AG09309 (cell line): ENCODE data around the gene DNA2.

Experiments
- DNase-seq: peaks from one replicate; pipeline ENCODE4 v3.0.0-alpha.2; 2010; ENCODE audit warnings: low read depth
- H3K4me3 ChIP-seq: 2 replicates; pipeline ENCODE4 v1.5.1; 2011; ENCODE audit warnings: mild to moderate bottlenecking, low read depth, low read length, moderate library complexity; ENCODE audit not compliant: control insufficient read depth
- CTCF ChIP-seq: IDR thresholded peaks from 2 replicates; pipeline ENCODE4 v1.5.1; 2011; ENCODE audit warnings: mild to moderate bottlenecking, low read depth, low read length, inconsistent platforms; ENCODE audit not compliant: insufficient read depth, control insufficient read depth; ENCODE audit errors: missing control alignments

DNA2 gene

GRCh38 chr10:68501691-68502090 lies 29.9 kb upstream of the DNA2 start:
- H3K4me3 ChIP-seq: no peak overlapping the region
- TF ChIP-seq CTCF: no peak

GRCh38 chr10:68499544-68499943 lies 27.8 kb upstream of the DNA2 start:
- DNase-seq: no peak
- TF ChIP-seq CTCF: no peak
- H3K4me3 ChIP-seq: no peak overlapping the region

More at GRCh38 chr10:68501691-68502090, 29.9 kb upstream of the DNA2 start:
- no peak for DNase-seq

- DNase-seq: no peak
- no peak overlapping the region for H3K4me3 ChIP-seq
- TF ChIP-seq CTCF: no peak
Observed at GRCh38 chr10:68496072-68496471, 24.3 kb upstream of the DNA2 start.

GRCh38 chr10:68492118-68492517 lies 20.3 kb upstream of the DNA2 start:
- TF ChIP-seq CTCF: no peak
- DNase-seq: no peak

GRCh38 chr10:68489919-68490318 lies 18.1 kb upstream of the DNA2 start:
- no peak for TF ChIP-seq CTCF
- H3K4me3 ChIP-seq: no peak overlapping the region
- no peak for DNase-seq

More at GRCh38 chr10:68492118-68492517, 20.3 kb upstream of the DNA2 start:
- no peak overlapping the region for H3K4me3 ChIP-seq

- no peak for TF ChIP-seq CTCF
- DNase-seq: no peak
- H3K4me3 ChIP-seq: no peak overlapping the region
Observed at GRCh38 chr10:68474021-68474420, 2.2 kb upstream of the DNA2 start.

- DNase-seq: no peak
- H3K4me3 ChIP-seq: peak overlapping the region; percentile 62
- no peak for TF ChIP-seq CTCF
Observed at GRCh38 chr10:68471063-68471585, 649 bp downstream of the DNA2 start.
